AG09309 (cell line): ENCODE results near the gene UCN2.

ENCODE experiments used
- DNase-seq: peaks from one replicate; pipeline ENCODE4 v3.0.0-alpha.2; 2010; ENCODE audit warnings: low read depth
- H3K4me3 ChIP-seq: 2 replicates; pipeline ENCODE4 v1.5.1; 2011; ENCODE audit warnings: mild to moderate bottlenecking, low read depth, low read length, moderate library complexity; ENCODE audit not compliant: control insufficient read depth
- CTCF ChIP-seq: IDR thresholded peaks from 2 replicates; pipeline ENCODE4 v1.5.1; 2011; ENCODE audit warnings: mild to moderate bottlenecking, low read depth, low read length, inconsistent platforms; ENCODE audit not compliant: insufficient read depth, control insufficient read depth; ENCODE audit errors: missing control alignments

The UCN2 gene

GRCh38 chr3:48516571-48516970, 47.0 kb downstream of the UCN2 start:
- no peak overlapping the region for H3K4me3 ChIP-seq
- TF ChIP-seq CTCF: no peak
- DNase-seq: no peak

- DNase-seq: no peak
- no peak for TF ChIP-seq CTCF
- no peak overlapping the region for H3K4me3 ChIP-seq
These were observed 49.0 kb downstream of the UCN2 start for GRCh38 chr3:48514431-48515227.
